DOHH2 (cell line): ENCODE measurements around the gene ADCY3.

Source experiments
- H3F3A ChIP-seq: fragments of 200-600 bp; sonication (generic), shearing (Covaris generic); 2 replicates; pipeline ENCODE4 v1.6.0; 2016; ENCODE audit warnings: antibody characterized with exemption, mild to moderate bottlenecking; ENCODE audit not compliant: control insufficient read depth, insufficient read depth
- H3K27ac ChIP-seq: fragments of 200-600 bp; sonication (generic); 2 replicates; pipeline ENCODE4 v1.5.1; 2014; ENCODE audit warnings: low read depth, mild to moderate bottlenecking, low read length, moderate library complexity
- H3K27me3 ChIP-seq: fragments of 200-600 bp; sonication (generic); 2 replicates; pipeline ENCODE4 v1.6.1; 2014; ENCODE audit warnings: mild to moderate bottlenecking, low read length, mixed read lengths; ENCODE audit not compliant: control insufficient read depth
- H3K36me3 ChIP-seq: fragments of 200-600 bp; sonication (generic); 2 replicates; pipeline ENCODE4 v1.6.1; 2014; ENCODE audit warnings: mild to moderate bottlenecking, low read length, moderate library complexity, mixed read lengths; ENCODE audit not compliant: control insufficient read depth
- H3K4me1 ChIP-seq: fragments of 200-600 bp; sonication (generic); 2 replicates; pipeline ENCODE4 v1.6.1; 2014; ENCODE audit warnings: mild to moderate bottlenecking, low read length, mixed read lengths; ENCODE audit not compliant: control insufficient read depth
- H3K4me2 ChIP-seq: fragments of 200-600 bp; sonication (generic); 2 replicates; pipeline ENCODE4 v1.6.0; 2014; ENCODE audit warnings: mild to moderate bottlenecking, low read length, moderate library complexity
- H3K4me3 ChIP-seq: fragments of 200-600 bp; sonication (generic); 2 replicates; pipeline ENCODE4 v1.5.1; 2014; ENCODE audit warnings: mild to moderate bottlenecking, low read length, mixed read lengths
- H3K79me2 ChIP-seq: fragments of 200-600 bp; sonication (generic); 2 replicates; pipeline ENCODE4 v1.6.1; 2014; ENCODE audit warnings: mild to moderate bottlenecking, low read length, mixed read lengths; ENCODE audit not compliant: control insufficient read depth
- H3K9me2 ChIP-seq: fragments of 200-600 bp; sonication (generic); replicated peaks from 2 replicates; pipeline ENCODE4 v1.6.1; 2014; ENCODE audit warnings: mild to moderate bottlenecking, low read length, mixed read lengths; ENCODE audit not compliant: control insufficient read depth
- H3K9me3 ChIP-seq: fragments of 200-600 bp; sonication (generic); 2 replicates; pipeline ENCODE4 v1.6.1; 2014; ENCODE audit warnings: antibody characterized with exemption, low read length, mixed read lengths; ENCODE audit not compliant: control insufficient read depth, insufficient read depth
- H4K20me1 ChIP-seq: fragments of 200-600 bp; sonication (generic); 2 replicates; pipeline ENCODE4 v1.6.0; 2014; ENCODE audit warnings: low read depth, mild to moderate bottlenecking, antibody characterized with exemption, low read length, moderate library complexity; ENCODE audit not compliant: control insufficient read depth, insufficient read depth
- CTCF ChIP-seq: fragments of 200-600 bp; sonication (generic); IDR thresholded peaks from one replicate; pipeline ENCODE4 v1.5.1; 2014; ENCODE audit warnings: antibody characterized with exemption, mild to moderate bottlenecking, low read depth, low read length; ENCODE audit not compliant: poor library complexity, severe bottlenecking
- EZH2phosphoT487 ChIP-seq: fragments of 200-600 bp; sonication (generic); IDR thresholded peaks from 2 replicates; pipeline ENCODE4 v1.6.1; 2017; ENCODE audit warnings: borderline replicate concordance, mild to moderate bottlenecking, antibody characterized with exemption, low read length, moderate library complexity, mixed read lengths

ADCY3 gene

GRCh38 chr2:24959761-24960160 lies 39.7 kb upstream of the ADCY3 start:
- peaks cover 5% of the 10 kb centered on the region; the same call in 1 of the 2 replicates for H3K4me1 ChIP-seq
- no peaks in the 10 kb centered on the region; the same call in 1 of the 2 replicates for H4K20me1 ChIP-seq
- no peak overlapping the region for H3K4me2 ChIP-seq
- H3K9me2 ChIP-seq, result no peaks in the 10 kb centered on the region
- peaks cover 91% of the 10 kb centered on the region for H3K36me3 ChIP-seq
- no peaks in the 10 kb centered on the region; the same call in 1 of the 2 replicates for H3K79me2 ChIP-seq
- H3K4me3 ChIP-seq, result no peak overlapping the region
- H3F3A ChIP-seq, result no peaks in the 10 kb centered on the region
- H3K9me3 ChIP-seq, result no peaks in the 10 kb centered on the region
- TF ChIP-seq CTCF (no peak), EZH2phosphoT487 (no peak)
- no peaks in the 10 kb centered on the region for H3K27me3 ChIP-seq
- no peak overlapping the region for H3K27ac ChIP-seq

GRCh38 chr2:24958411-24958935 lies 38.4 kb upstream of the ADCY3 start:
- Histone ChIP-seq H3K9me3 (no peaks in the 10 kb centered on the region), H3K4me1 (peaks cover 5% of the 10 kb centered on the region; the same call in 1 of the 2 replicates), H3K4me2 (no peak overlapping the region), H3K79me2 (no peaks in the 10 kb centered on the region; the same call in 1 of the 2 replicates), H4K20me1 (no peaks in the 10 kb centered on the region; the same call in 1 of the 2 replicates), H3K27ac (no peak overlapping the region), H3F3A (no peaks in the 10 kb centered on the region), H3K9me2 (no peaks in the 10 kb centered on the region), H3K4me3 (no peak overlapping the region), H3K36me3 (peaks cover 95% of the 10 kb centered on the region), H3K27me3 (no peaks in the 10 kb centered on the region)
- TF ChIP-seq CTCF, result no peak
- no peak for TF ChIP-seq EZH2phosphoT487

GRCh38 chr2:24957976-24958375 lies 37.9 kb upstream of the ADCY3 start:
- no peak for TF ChIP-seq EZH2phosphoT487
- TF ChIP-seq CTCF, result no peak
- Histone ChIP-seq H3K4me3 (no peak overlapping the region), H3K79me2 (no peaks in the 10 kb centered on the region; the same call in 1 of the 2 replicates), H3K36me3 (peaks cover 95% of the 10 kb centered on the region), H3K27me3 (no peaks in the 10 kb centered on the region), H3K27ac (no peak overlapping the region), H3K4me2 (no peak overlapping the region), H3F3A (no peaks in the 10 kb centered on the region), H3K9me3 (no peaks in the 10 kb centered on the region), H3K9me2 (no peaks in the 10 kb centered on the region), H3K4me1 (peaks cover 5% of the 10 kb centered on the region; the same call in 1 of the 2 replicates), H4K20me1 (no peaks in the 10 kb centered on the region; the same call in 1 of the 2 replicates)
